HG02763 (cell line): ENCODE results near the gene ZC2HC1C.

Experiments
- ATAC-seq: cut with Tn5 transposase; IDR thresholded peaks from one replicate; pipeline ENCODE4 v1.9.1; 2021; ENCODE audit warnings: mild to moderate bottlenecking, moderate library complexity; ENCODE audit not compliant: unreplicated experiment

Gene ZC2HC1C

DNA sequence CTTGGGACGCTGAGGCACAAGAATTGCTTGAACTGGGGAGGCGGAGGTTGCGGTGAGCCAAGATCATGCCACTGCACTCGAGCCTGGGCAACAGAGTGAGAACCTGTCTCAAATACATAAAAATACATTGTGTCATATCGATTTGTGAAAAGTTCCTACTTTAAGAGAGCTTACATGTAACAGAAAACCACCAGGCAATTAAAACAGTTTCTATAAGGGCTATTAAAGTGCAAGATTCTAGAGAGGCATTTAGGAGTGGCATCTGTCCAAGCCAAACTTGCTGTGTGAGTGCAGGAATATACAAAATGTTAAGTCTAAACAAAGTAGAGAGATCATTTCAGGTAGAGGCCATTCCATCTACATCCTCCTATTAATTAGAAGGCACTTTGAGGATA is 59.2 kb downstream of the ZC2HC1C start:
- no peak for ATAC-seq
